ENCODE results near the gene UCN.

DNA sequence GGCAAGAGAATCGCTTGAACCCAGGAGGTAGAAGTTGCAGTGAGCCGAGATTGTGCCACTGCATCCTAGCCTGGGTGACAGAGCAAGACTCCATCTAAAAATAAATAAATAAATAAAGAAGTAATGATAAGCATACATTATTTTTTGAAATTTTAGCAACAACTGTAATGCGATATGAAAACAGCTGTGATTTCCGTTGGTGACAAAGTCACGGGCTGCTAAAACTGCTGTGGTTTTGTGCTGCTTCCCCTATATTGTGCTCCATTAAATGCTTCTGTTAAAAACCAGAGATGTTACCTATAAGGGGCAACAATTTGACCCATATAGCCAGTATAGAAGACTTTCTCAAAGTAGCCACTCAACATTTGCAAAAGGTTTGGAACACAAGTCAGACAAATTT lies 17.7 kb downstream of the UCN start:
- TF ChIP-seq, protein P1, sequence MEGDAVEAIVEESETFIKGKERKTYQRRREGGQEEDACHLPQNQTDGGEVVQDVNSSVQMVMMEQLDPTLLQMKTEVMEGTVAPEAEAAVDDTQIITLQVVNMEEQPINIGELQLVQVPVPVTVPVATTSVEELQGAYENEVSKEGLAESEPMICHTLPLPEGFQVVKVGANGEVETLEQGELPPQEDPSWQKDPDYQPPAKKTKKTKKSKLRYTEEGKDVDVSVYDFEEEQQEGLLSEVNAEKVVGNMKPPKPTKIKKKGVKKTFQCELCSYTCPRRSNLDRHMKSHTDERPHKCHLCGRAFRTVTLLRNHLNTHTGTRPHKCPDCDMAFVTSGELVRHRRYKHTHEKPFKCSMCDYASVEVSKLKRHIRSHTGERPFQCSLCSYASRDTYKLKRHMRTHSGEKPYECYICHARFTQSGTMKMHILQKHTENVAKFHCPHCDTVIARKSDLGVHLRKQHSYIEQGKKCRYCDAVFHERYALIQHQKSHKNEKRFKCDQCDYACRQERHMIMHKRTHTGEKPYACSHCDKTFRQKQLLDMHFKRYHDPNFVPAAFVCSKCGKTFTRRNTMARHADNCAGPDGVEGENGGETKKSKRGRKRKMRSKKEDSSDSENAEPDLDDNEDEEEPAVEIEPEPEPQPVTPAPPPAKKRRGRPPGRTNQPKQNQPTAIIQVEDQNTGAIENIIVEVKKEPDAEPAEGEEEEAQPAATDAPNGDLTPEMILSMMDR (IDR thresholded peaks at IDR 0.05), result no peak
- no peak for TF ChIP-seq POLR2A (IDR thresholded peaks at IDR 0.05)
